ENCODE measurements around the gene OR51I1.

DNA sequence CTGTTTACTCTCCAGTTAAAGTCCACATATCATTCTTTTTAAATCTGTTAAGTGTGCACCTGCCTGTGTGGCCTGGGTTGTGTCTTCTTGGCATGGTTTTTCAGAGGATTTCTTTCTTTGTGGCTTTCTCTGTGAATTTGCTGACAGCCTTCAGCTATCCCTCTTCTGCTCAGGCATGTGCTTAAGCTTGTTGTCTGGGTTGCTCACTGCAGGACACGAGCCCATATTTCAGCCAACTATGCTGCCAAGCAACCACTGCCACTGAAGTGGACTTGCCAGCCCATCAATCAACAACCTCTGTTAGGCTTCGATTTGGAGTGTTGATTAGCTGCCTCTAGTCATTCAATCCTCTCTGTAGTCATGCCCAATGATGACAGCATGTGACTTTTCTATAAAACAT, 26.2 kb upstream of the OR51I1 start:
- no peak for TF ChIP-seq EZH2phosphoT487 (IDR thresholded peaks at IDR 0.05)
- no peak for TF ChIP-seq CTCF (IDR thresholded peaks at IDR 0.05)
- TF ChIP-seq EZH2 (IDR thresholded peaks at IDR 0.05), result no peak
